ENCODE measurements around the gene SLC25A44. TPM values are rescaled to one million over a fixed set of nuclear protein-coding genes. Genes with fewer than 3 reads are reported as not detected.
A peak's percentile ranks its signal among the peaks of the same experiment; 100 is the strongest.
"Not testable (repeated sequence)": the region's sequence is repeated elsewhere in the genome, so short reads cannot be mapped to it uniquely, and the experiment has no call there.

Gene SLC25A44
- polyA plus RNA-seq, 1 donor = 11.3 TPM

GRCh38 chr1:156212130-156212529, 18.2 kb downstream of the SLC25A44 start:
- no peak for DNase-seq

GRCh38 chr1:156212833-156213643, 19.1 kb downstream of the SLC25A44 start, which contains the start of gene PMF1:
Gene PMF1 (plus strand): TSS chr1:156213007. CDS start chr1:156213016, 9 bp downstream.
- peak; percentile 96 for DNase-seq

- no peak for DNase-seq
Observed at GRCh38 chr1:156213644-156213966, 19.7 kb downstream of the SLC25A44 start.

GRCh38 chr1:156214024-156214748, 20.3 kb downstream of the SLC25A44 start:
- DNase-seq = no peak

DNA sequence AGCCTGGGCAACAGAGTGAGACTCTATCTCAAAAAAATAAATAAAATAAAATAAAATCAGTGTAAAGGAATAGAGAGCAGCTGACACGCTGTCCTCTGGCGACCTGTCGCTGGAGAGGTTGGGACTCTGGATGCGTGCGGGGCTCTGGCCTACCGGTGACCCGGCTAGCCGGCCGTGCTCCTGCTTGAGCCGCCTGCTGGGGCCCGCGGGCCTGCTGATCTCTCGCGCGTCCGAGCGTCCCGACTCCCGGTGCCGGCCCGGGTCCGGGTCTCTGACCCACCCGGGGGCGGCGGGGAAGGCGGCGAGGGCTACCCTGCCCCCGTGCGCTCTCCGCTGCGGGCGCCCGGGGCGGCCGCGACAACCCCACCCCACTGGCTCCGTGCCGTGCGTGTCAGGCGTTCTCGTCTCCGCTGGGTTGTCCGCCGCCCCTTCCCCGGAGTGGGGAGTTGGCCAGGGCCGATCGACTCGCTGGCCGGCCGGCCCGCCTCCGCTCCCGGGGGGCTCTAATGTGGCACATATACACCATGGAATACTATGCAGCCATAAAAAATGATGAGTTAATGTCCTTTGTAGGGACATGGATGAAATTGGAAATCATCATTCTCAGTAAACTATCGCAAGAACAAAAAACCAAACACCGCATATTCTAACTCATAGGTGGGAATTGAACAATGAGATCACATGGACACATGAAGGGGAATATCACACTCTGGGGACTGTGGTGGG, 22.6 kb downstream of the SLC25A44 start:
- not testable (repeated sequence) for DNase-seq

DNA sequence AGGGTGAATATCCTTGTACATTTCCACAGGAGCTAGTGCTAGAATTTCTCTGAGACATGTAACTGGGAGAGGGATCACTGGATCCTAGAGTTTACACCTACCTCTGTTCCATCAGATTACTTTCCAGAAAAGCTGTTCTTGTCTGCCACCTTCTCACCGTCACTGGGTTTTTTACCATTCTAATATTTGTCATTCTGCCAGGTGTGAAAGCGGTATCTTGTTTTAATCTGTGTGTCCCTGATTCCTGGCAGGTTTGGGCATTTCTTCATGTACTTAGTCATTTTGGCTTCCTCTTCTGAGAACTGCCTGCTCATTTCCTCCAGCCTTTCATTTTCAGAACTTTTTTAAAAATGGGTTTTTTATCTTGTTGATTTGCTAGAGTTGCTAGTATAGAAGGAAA, 24.0 kb downstream of the SLC25A44 start:
- DNase-seq = no peak

DNA sequence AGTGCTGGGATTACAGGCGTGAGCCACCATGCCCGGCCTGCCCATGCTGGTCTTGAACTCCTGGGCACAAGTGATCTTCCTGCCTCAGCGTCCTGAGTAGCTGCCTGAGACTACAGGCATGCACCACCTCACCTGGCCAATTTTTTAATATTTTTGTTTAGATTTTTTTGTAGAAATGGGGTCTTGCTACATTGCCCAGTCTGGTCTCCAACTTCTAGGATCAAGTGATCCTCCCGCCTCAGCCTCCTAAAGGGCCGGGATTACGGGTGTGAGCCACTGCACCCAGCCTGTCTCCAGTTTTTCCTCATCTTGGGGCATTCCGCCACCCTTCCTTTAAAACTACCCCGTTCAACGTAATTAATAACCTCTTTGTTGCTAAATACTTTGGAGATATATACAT, 26.3 kb downstream of the SLC25A44 start:
- no peak for DNase-seq

GRCh38 chr1:156221986-156222692, 28.2 kb downstream of the SLC25A44 start:
- no peak for DNase-seq

DNA sequence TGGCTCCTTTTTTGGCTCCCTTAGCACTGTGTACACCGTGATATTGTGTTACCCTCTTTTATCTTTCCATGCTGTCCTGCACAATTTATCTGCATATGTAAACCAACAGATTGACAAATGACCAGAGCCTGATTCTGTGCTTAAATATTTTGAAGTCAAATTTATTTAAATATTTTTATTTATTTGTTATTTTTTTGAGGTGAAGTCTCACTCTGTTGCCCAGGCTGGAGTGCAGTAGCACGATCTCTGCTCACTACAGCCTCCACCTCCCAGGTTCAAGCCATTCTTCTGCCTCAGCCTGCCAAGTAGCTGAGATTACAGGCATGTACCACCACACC, 31.7 kb downstream of the SLC25A44 start:
- DNase-seq = no peak

GRCh38 chr1:156226116-156226538, 32.2 kb downstream of the SLC25A44 start:
- DNase-seq = no peak

DNA sequence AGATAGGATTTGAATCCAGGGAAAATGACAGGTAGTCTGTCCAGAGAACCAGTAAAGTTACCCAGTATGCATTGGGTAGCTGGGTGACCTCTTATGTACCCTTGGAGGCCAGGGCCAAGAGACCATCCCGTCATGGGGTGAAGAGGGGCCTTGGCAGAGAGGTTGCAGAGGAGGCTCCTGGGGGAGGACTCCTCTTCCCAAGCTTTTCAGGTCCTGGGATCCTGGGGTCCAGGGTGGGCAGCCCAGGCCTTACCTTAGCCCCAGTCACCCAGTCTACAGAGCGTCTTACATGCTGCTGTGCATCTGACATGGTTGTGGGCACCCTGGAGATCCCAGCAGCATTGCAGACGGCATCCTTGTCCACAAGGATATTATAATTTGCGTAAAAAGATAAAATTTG, 32.9 kb downstream of the SLC25A44 start:
- DNase-seq = no peak

- no peak for DNase-seq
Observed at GRCh38 chr1:156228501-156228900, 34.6 kb downstream of the SLC25A44 start.

DNA sequence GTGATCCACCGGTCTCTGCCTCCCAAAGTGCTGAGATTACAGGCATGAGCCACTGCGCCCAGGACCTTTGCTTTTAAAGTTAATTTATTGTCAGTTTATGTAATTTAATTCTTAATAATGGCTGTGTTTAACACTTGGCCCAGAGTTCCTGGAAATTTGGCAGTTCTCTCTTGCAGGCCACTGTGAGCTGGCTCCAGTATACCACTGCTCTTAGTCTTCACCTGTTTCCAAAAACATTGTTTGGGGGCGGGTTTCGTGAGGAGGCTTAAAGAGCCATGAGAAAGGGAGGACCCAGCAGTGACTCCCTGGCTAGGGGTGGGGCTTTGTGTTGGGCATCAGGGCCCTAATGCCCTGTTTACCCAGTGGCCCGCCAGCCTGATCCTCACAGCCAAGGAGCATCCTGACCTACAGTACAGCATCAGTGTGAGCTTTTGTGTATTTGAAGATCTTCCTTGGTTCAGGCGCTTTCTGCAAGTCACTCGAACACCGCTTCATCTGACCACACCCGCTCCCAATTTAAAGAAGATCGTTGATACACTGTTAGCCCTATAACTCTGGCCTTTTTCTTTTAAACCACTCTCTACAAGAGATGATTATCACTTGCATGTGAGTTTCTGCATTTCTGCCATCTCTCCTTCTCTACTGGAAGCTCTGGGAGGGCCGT, 36.0 kb downstream of the SLC25A44 start:
- no peak for DNase-seq

GRCh38 chr1:156230473-156230837, 36.6 kb downstream of the SLC25A44 start:
- DNase-seq = no peak

DNA sequence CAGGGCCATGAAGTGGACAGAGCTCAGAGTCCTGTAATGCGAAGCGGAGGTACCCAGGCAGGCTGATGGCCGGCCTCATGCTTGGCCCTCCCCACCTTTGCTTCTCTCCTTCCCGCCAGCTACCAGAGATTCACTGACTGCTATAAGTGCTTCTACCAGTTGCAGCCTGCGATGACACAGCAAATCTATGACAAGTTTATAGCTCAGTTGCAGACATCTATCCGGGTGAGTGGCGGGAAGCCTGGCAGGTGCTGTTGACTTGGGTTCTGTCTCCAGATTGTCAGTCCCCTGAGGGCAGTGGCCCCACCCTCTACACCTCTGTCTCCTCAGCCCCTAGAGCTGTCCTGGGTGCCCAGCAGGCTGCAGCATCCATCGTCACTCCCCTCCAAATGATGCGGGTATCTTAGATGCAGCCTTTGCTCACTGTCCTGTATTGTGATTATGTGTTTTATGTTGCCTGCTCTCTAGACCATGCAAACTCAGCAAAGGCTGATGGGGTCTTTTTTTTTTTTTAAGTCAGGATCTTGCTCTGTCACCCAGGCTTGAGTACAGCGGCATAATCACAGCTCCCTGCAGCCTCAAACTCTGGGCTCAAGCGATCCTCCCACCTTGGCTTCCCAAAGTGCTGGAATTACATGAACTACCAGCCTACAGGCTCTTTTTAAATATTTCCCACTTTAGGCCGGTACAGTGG, 38.4 kb downstream of the SLC25A44 start:
- DNase-seq = no peak

GRCh38 chr1:156233426-156234127, 39.7 kb downstream of the SLC25A44 start:
- DNase-seq = no peak

DNA sequence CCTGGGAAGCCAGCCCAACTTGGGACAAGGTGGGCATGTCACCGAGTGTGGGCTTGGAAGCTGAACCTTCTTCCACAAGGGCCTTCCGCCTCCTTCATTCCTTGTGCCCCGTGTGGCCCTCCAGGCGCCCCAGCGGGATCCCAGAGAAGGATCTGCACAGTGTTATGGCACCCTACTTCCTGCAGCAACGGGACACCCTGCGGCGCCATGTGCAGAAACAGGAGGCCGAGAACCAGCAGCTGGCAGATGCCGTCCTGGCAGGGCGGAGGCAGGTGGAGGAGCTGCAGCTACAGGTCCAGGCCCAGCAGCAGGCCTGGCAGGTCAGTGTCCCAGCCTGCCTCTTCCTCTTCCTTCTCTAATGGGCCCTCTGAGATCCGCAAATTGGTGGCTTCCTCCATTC, 42.3 kb downstream of the SLC25A44 start:
- DNase-seq = no peak

DNA sequence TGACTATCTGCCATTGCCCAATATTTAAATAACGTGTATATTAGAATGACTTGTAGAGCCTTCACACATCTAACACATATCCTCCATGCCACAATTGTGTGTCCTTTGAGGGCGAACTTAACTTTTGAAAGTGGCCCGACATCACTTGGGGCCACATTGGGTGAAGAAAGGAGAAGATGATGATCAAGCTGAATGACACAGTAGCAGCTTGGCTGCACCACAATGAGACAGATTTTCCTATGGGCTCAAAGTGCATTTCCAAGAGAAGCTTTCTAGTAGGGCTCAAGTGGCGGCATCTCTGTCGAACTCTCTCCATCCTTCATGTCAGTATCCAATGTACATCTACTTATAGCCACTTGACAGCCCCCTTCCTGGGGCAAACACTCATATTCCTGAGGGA, 44.3 kb downstream of the SLC25A44 start:
- DNase-seq = no peak

- DNase-seq = no peak
Observed at GRCh38 chr1:156241311-156241811, 47.5 kb downstream of the SLC25A44 start.

DNA sequence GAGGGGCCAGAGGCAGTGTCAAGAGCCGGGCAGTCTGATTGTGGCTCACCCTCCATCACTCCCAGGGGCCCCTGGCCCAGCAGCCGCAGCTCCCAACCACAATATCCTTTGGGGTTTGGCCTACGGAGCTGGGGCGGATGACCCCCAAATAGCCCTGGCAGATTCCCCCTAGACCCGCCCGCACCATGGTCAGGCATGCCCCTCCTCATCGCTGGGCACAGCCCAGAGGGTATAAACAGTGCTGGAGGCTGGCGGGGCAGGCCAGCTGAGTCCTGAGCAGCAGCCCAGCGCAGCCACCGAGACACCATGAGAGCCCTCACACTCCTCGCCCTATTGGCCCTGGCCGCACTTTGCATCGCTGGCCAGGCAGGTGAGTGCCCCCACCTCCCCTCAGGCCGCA, 48.0 kb downstream of the SLC25A44 start, which contains the start of gene BGLAP:
BGLAP (plus strand) TSS at position 259 of the 400 bp plus-strand sequence; CDS start at position 307, 48 bp downstream.
- DNase-seq = no peak

GRCh38 chr1:156242738-156243137, 48.8 kb downstream of the SLC25A44 start:
- no peak for DNase-seq

Data from hindlimb muscle (tissue), 1 donor.